ENCODE measurements around the gene PWWP3B. TPM values are rescaled to one million over a fixed set of nuclear protein-coding genes. Genes with fewer than 3 reads are reported as not detected.

The PWWP3B gene
- total RNA-seq = 0.63 TPM

GRCh38 chrX:106168107-106168506 is at the start of gene PWWP3B:
Gene PWWP3B, plus strand, starts transcription at chrX:106168305. Its CDS starts 37,128 bp downstream, at chrX:106205433.

Other genes starting within 250 kb of the PWWP3B start
- not detected for gene SERPINA7, start 129.6 kb upstream of the PWWP3B start, total RNA-seq

Data from parietal lobe (tissue), 1 donor.